GM18511 (cell line): ENCODE measurements around the gene GDPGP1.
"Not testable (repeated sequence)": the region's sequence is repeated elsewhere in the genome, so short reads cannot be mapped to it uniquely, and the experiment has no call there.

ENCODE experiments used
- ATAC-seq: cut with Tn5 transposase; IDR thresholded peaks from one replicate; pipeline ENCODE4 v1.9.1; 2021; ENCODE audit warnings: mild to moderate bottlenecking, moderate library complexity; ENCODE audit not compliant: unreplicated experiment

Gene GDPGP1

DNA sequence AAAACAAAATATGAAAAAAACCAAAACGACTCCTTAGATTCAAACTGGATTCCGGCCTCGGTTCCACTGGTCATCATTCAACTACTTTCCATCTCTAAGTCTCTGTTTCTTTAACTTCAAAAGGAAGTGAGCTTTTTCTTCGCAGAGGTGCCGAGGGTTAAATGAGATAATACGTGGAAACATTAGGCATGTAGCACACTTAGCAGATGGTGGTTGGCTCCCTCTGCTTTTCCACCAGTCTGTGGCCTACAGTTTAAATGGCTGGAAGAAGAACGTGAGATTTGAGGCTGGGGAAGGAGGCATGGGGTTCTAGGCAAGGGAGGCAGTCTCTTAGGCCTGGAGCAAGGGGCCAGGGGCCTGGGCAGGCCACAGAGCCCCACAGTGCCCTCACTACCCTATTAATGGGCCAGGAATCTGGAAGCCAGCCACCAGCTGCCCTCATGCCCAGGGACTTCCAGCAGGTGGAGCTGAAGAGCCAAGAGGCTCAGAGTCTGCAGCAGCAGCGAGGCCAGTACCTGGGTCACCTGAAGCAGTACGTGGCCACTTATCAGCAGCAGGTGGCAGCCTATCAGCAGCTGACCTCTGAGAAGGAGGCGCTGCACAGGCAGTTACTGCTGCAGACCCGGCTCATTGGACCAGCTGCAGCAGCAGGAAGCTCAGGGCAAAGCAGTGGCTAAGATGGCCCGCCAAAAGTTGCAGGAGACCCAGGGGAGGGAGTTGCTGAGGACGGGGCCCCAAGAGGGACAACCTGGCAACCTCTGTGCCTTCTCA is 59.2 kb downstream of the GDPGP1 start:
- ATAC-seq = not testable (repeated sequence)

DNA sequence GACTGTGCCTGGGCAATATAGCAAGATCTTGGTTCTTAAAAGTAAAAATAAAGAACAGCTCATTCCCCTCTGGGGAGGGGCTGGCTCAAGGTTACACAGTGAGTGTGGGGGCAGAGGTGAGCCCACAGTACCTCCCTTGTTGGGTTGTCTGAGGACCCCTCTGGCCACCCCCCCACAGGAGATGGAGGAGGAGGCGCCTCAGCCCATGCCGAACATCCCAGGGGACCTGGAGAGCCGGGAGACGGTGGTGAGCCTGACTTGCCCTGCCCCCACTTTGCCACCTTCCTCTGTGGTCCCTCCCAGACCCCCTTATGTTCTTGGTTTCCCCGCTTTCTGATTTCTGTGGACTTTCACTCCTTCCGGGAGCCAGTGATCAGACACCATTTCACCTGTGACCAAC is 60.1 kb downstream of the GDPGP1 start:
- ATAC-seq = no peak

DNA sequence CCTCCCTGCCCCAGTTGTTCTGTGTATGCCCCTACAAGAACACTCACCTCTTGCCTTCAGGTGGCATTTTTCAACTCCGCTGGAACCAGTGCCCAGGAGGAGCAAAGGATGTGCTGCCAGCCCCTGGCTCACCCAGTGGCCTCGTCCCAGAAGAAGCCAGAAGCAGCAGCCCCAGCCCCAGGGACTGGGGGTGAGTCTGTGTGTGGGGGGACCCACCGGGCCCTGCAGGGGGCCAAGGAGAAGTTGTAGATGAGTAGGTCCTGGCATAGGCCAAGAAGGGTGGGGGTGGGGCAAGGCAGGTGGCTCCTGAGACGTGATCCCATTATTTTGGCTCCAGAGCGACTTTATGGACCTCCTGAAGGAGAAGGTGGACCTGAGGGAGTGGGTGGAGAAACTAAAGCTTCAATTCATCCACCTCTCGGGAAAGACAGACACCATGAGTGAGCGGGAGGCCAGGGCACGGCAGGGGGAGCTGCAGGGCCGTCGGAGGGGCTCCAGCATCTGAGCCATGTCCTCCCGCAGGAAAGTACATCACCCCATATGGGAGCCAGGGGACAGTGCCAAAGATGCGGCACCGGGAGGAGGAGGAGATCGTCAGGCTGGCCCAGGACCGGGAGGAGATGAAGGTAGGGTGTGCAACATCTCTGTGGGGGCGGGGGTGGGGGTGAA is 60.7 kb downstream of the GDPGP1 start:
- no peak for ATAC-seq

DNA sequence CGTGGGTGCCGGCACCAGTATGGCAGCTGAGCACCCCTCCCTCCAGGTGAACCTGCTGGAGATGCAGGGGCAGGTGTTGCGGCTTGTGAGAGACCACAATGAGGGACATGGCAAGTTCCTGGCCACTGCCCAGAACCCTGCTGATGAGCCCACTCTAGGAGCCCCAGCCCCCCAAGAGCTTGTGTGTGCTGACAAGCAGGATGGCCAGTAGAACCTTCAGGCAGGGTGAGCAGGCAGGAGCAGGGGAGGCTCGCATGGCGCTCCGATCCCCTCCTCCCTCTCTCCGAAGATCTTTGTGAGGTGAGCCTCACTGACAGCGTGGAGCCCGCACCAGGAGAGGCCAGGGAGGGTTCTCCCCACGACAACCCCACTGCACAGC is 61.2 kb downstream of the GDPGP1 start:
- ATAC-seq = no peak
